Right lobe of liver (tissue), 4 donors: ENCODE data around the gene WFDC8.

Source experiments
- POLR2A ChIP-seq: fragments of 450-650 bp; IDR thresholded peaks from one replicate; pipeline ENCODE4 v1.6.1; 2017; ENCODE audit warnings: antibody characterized with exemption, mild to moderate bottlenecking
- TF ChIP-seq, protein P1 (sequence below), 4 donors: fragments of 200-600 bp in 3 of 4; fragments of 450-650 bp in 1 of 4; IDR thresholded peaks; one replicate each; pipeline versions ENCODE4 v1.5.1 to v1.8.0; 2016 to 2022; ENCODE audit warnings: antibody characterized with exemption in 4 of 4, mild to moderate bottlenecking in 2 of 4
- donor health status: DM: no; HTN: no; CAD: no.
- donor health status: DM: no; HTN: no; CAD: no.
- donor health status: DM: no; HTN: yes; CAD: no.

DNA sequence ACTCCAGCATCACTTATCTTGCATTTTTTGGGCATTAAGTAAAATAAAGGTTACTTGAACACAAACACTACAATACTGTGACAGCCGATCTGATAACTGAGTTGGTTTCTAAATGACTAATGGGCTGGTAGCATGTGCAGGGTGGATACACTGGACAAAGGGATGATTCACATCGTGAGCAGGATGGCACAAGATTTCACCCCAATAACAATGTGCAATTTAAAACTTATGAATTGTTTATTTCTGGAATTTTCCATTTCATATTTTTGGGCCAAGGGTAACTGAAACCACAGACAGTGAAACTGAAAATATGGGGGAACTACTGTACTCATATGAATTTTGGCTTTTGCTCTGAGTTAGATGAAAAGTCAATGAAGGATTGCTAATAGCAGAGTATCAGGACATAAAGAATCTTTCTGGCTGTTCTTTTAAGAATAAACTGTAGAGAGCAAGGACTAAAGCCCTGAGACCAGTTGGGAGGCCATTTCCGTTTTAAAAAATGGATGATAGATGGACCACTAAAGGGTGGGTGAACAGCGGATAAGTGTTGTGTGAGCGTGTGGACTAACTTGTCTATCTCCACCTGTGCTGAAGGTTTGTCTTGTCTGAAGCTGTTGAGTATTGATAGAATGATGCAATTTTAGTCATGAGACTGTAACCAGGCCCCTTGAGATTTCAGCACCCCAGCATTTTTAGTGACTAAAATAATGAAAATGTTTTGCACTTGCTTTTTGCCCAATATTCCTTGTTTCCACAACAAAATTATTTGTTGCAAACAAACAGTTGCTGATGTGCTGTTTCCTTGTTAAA is 71.9 kb downstream of the WFDC8 start:
- no peak for TF ChIP-seq POLR2A
- TF ChIP-seq, protein P1, sequence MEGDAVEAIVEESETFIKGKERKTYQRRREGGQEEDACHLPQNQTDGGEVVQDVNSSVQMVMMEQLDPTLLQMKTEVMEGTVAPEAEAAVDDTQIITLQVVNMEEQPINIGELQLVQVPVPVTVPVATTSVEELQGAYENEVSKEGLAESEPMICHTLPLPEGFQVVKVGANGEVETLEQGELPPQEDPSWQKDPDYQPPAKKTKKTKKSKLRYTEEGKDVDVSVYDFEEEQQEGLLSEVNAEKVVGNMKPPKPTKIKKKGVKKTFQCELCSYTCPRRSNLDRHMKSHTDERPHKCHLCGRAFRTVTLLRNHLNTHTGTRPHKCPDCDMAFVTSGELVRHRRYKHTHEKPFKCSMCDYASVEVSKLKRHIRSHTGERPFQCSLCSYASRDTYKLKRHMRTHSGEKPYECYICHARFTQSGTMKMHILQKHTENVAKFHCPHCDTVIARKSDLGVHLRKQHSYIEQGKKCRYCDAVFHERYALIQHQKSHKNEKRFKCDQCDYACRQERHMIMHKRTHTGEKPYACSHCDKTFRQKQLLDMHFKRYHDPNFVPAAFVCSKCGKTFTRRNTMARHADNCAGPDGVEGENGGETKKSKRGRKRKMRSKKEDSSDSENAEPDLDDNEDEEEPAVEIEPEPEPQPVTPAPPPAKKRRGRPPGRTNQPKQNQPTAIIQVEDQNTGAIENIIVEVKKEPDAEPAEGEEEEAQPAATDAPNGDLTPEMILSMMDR (IDR thresholded peaks at IDR 0.05) = no peak
